CD14-positive monocyte (primary cell): ENCODE measurements around the gene CAMK2A. TPM values are rescaled to one million over a fixed set of nuclear protein-coding genes. Genes with fewer than 3 reads are reported as not detected.

Source experiments
- DNase-seq, 3 donors: peaks; one replicate each; pipeline ENCODE4 v3.0.0-alpha.2; 2011 to 2022
- H2AFZ ChIP-seq: 2 replicates; pipeline ENCODE4 v1.6.0; 2012; ENCODE audit warnings: mild to moderate bottlenecking, low read depth, low read length, inconsistent platforms; ENCODE audit not compliant: insufficient read depth, poor library complexity, severe bottlenecking
- H3K27ac ChIP-seq, 2 donors: 1 replicate in 1 of 2; 2 replicates in 1 of 2; pipeline ENCODE4 v1.5.1; 2012 to 2013; ENCODE audit warnings: low read length in 2 of 2, control low read depth in 1 of 2, inconsistent platforms in 1 of 2, low read depth in 1 of 2, mild to moderate bottlenecking in 1 of 2
- H3K27me3 ChIP-seq, 2 donors: one replicate each; pipeline versions ENCODE4 v1.6.0 to v1.6.1; 2011 to 2013; ENCODE audit warnings: low read length in 2 of 2; ENCODE audit not compliant: control insufficient read depth in 2 of 2, insufficient read depth in 2 of 2
- H3K36me3 ChIP-seq, 2 donors: replicated peaks in 1 of 2; 1 replicate in 1 of 2; 2 replicates in 1 of 2; pipeline versions ENCODE4 v1.5.1 to v1.6.1; 2012 to 2013; ENCODE audit warnings: low read length in 2 of 2, control low read depth in 1 of 2, inconsistent platforms in 1 of 2, mild to moderate bottlenecking in 1 of 2; ENCODE audit not compliant: insufficient read depth in 2 of 2, control insufficient read depth in 1 of 2
- H3K4me1 ChIP-seq, 2 donors: 1 replicate in 1 of 2; 2 replicates in 1 of 2; pipeline versions ENCODE4 v1.5.1 to v1.6.1; 2012 to 2013; ENCODE audit warnings: low read length in 2 of 2, control low read depth in 1 of 2, inconsistent platforms in 1 of 2, mild to moderate bottlenecking in 1 of 2, moderate library complexity in 1 of 2; ENCODE audit not compliant: insufficient read depth in 2 of 2, control insufficient read depth in 1 of 2
- H3K4me2 ChIP-seq: replicated peaks from 2 replicates; pipeline ENCODE3; 2012; ENCODE audit warnings: low read length, moderate library complexity, mild to moderate bottlenecking; ENCODE audit not compliant: poor library complexity, severe bottlenecking; ENCODE audit errors: extremely low read depth
- H3K4me3 ChIP-seq, 3 experiments: fragments of 200-600 bp in 1 of 3; sonication (generic) in 1 of 3; replicated peaks in 1 of 3; 1 replicate in 2 of 3; 2 replicates in 1 of 3; pipeline ENCODE4 v1.5.1; 2011 to 2013; ENCODE audit warnings: low read length in 3 of 3, mild to moderate bottlenecking in 3 of 3, control low read depth in 2 of 3, low read depth in 2 of 3, inconsistent platforms in 1 of 3, moderate library complexity in 1 of 3
- H3K79me2 ChIP-seq: 2 replicates; pipeline ENCODE4 v1.6.0; 2012; ENCODE audit warnings: mild to moderate bottlenecking, control low read depth, inconsistent platforms, low read length, moderate library complexity; ENCODE audit not compliant: insufficient read depth
- H3K9ac ChIP-seq: 2 replicates; pipeline ENCODE4 v1.6.0; 2017; ENCODE audit warnings: low read length, mild to moderate bottlenecking; ENCODE audit not compliant: insufficient read depth, poor library complexity, severe bottlenecking
- H3K9me3 ChIP-seq, 2 donors: replicated peaks in 1 of 2; 1 replicate in 1 of 2; 2 replicates in 1 of 2; pipeline versions ENCODE4 v1.5.1 to v1.6.1; 2012 to 2013; ENCODE audit warnings: low read length in 2 of 2, control low read depth in 1 of 2; ENCODE audit not compliant: control insufficient read depth in 1 of 2, insufficient read depth in 1 of 2
- H4K20me1 ChIP-seq: 2 replicates; pipeline ENCODE4 v1.6.0; 2012; ENCODE audit warnings: mild to moderate bottlenecking, low read length, control low read depth, moderate library complexity; ENCODE audit not compliant: insufficient read depth
- H3K27ac Mint-ChIP-seq, 7 donors: one replicate each; pipeline ENCODE4 v1.8.0; 2020; ENCODE audit warnings: mild to moderate bottlenecking in 7 of 7, mixed read lengths in 7 of 7, moderate library complexity in 6 of 7, inconsistent platforms in 2 of 7
- H3K27me3 Mint-ChIP-seq, 3 donors: one replicate each; pipeline ENCODE4 v1.8.0; 2021 to 2022; ENCODE audit warnings: low read depth in 3 of 3, mild to moderate bottlenecking in 3 of 3, mixed read lengths in 3 of 3, moderate library complexity in 3 of 3, inconsistent platforms in 1 of 3
- H3K36me3 Mint-ChIP-seq, 2 donors: one replicate each; pipeline ENCODE4 v1.8.0; 2020; ENCODE audit warnings: mixed read lengths in 2 of 2, inconsistent platforms in 1 of 2, mild to moderate bottlenecking in 1 of 2
- H3K4me1 Mint-ChIP-seq: one replicate; pipeline ENCODE4 v1.8.0; 2020; ENCODE audit warnings: mild to moderate bottlenecking, mixed read lengths
- H3K4me3 Mint-ChIP-seq, 2 donors: one replicate each; pipeline ENCODE4 v1.8.0; 2020; ENCODE audit warnings: mild to moderate bottlenecking in 2 of 2, mixed read lengths in 2 of 2, moderate library complexity in 1 of 2
- H3K9me3 Mint-ChIP-seq, 7 donors: one replicate each; pipeline ENCODE4 v1.8.0; 2020 to 2022; ENCODE audit warnings: mixed read lengths in 7 of 7, mild to moderate bottlenecking in 6 of 7, moderate library complexity in 6 of 7, inconsistent platforms in 2 of 7
- WGBS: methylation state at CpG from one replicate; pipeline ENCODE4 v1.1.5; 2013; ENCODE audit warnings: missing lambda C conversion rate; ENCODE audit not compliant: insufficient coverage; 5-methylcytosine and 5-hydroxymethylcytosine counted together
- intact Hi-C, 2 donors: fragments of 100-400 bp; cut with micrococcal nuclease; formaldehyde crosslinking; loops; one replicate each; pipeline versions ENCODE4 v1.15.0 to v1.15.1; 2023
- polyA plus RNA-seq, 3 donors: library from polyadenylated mRNA; depleted of rRNA in 1 of 3; unstranded in 2 of 3; stranded (reverse) in 1 of 3; fragments of 300-500 nt in 2 of 3; fragments of >200 nt in 1 of 3; fragmentation: Illumina TruSeq in 2 of 3; gene quantifications; 1 replicate in 2 of 3; 2 replicates in 1 of 3; pipeline ENCODE4 v1.2.3, GENCODE V29; 2012 to 2021
- TF ChIP-seq, protein P1 (sequence below): fragments of 200-600 bp; IDR thresholded peaks from one replicate; pipeline ENCODE4 v1.8.0; 2022; ENCODE audit warnings: antibody characterized with exemption, mild to moderate bottlenecking

Gene CAMK2A
- polyA plus RNA-seq, 3 donors = not detected

DNA sequence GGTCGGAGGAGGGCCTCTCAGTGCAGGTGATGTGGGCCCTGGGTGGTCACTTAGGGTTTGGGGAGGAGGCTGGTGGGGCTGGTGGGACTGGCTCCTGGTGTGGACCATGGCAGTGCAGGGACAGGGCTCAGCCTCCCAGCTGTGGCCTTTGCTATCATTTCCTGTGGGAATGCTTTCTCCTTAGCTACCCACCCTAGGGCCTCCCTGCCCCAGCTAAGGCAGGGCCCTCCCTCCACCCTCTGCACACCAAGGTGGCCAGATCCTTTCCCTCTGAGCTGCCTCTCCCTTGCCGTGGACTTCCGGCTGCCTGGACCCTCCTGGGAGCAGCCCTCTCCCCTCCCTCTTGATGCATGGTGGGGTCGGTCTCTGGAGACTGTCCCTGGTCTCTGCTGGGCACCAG lies 35.9 kb upstream of the CAMK2A start:
- TF ChIP-seq, protein P1, sequence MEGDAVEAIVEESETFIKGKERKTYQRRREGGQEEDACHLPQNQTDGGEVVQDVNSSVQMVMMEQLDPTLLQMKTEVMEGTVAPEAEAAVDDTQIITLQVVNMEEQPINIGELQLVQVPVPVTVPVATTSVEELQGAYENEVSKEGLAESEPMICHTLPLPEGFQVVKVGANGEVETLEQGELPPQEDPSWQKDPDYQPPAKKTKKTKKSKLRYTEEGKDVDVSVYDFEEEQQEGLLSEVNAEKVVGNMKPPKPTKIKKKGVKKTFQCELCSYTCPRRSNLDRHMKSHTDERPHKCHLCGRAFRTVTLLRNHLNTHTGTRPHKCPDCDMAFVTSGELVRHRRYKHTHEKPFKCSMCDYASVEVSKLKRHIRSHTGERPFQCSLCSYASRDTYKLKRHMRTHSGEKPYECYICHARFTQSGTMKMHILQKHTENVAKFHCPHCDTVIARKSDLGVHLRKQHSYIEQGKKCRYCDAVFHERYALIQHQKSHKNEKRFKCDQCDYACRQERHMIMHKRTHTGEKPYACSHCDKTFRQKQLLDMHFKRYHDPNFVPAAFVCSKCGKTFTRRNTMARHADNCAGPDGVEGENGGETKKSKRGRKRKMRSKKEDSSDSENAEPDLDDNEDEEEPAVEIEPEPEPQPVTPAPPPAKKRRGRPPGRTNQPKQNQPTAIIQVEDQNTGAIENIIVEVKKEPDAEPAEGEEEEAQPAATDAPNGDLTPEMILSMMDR = no peak
- no peak overlapping the region for H3K27ac ChIP-seq
- no peak overlapping the region for H3K9ac ChIP-seq
- WGBS = 88% methylated on average over 2 of the region's 4 CpGs
- Mint-ChIP-seq H3K9me3 (peaks cover 0 to 1% (median 0%) of the 10 kb centered on the region in 7 donors), H3K27ac (peak overlapping the region in 1 of 7 donors; percentile 33), H3K4me3 (no peak overlapping the region), H3K4me1 (peaks cover 5% of the 10 kb centered on the region), H3K36me3 (no peaks in the 10 kb centered on the region), H3K27me3 (peaks cover 0 to 4% (median 2%) of the 10 kb centered on the region in 3 donors)
- DNase-seq = no peak
- H3K9me3 ChIP-seq = no peaks in the 10 kb centered on the region
- H4K20me1 ChIP-seq = no peaks in the 10 kb centered on the region
- H2AFZ ChIP-seq = no peak overlapping the region
- intact Hi-C loops = no loop called here
- no peak overlapping the region for H3K4me3 ChIP-seq
- no peaks in the 10 kb centered on the region for H3K79me2 ChIP-seq
- H3K27me3 ChIP-seq = no peaks in the 10 kb centered on the region
- H3K4me1 ChIP-seq = no peaks in the 10 kb centered on the region
- H3K4me2 ChIP-seq = no peak overlapping the region
- H3K36me3 ChIP-seq = no peaks in the 10 kb centered on the region

DNA sequence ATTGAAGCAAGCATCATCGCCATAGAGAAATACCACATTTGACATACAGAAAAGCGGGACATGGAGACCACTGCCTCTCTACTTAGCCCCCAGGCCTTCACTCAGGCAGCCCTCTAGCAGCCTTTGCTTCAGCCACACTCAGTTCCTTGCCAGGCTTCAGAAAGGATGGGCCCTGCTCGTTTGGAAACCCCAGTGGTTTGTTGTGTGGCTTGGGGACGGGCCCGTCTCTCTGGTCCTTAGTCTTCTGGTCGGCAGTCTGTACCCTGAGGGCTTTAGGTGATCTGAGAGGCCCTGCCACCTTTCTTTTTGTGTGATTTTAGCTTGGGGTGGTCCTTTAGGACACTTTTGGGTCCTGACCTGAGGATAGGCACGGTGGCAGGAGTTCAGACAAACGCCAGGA lies 34.2 kb upstream of the CAMK2A start:
- intact Hi-C loops = no loop called here
- no peaks in the 10 kb centered on the region for H3K4me1 ChIP-seq
- peaks cover 1% of the 10 kb centered on the region for H3K4me1 Mint-ChIP-seq
- H3K79me2 ChIP-seq = no peaks in the 10 kb centered on the region
- TF ChIP-seq, protein P1 = no peak
- H3K27ac ChIP-seq = no peak overlapping the region
- WGBS = 83% methylated on average over 7 of the region's 8 CpGs
- H3K9me3 Mint-ChIP-seq = peaks cover 0 to 1% (median 0%) of the 10 kb centered on the region in 7 donors
- no peak overlapping the region for H3K27ac Mint-ChIP-seq
- H3K27me3 ChIP-seq = no peaks in the 10 kb centered on the region
- no peak overlapping the region for H3K4me3 Mint-ChIP-seq
- H3K9ac ChIP-seq = no peak overlapping the region
- H3K36me3 ChIP-seq = no peaks in the 10 kb centered on the region
- H3K4me3 ChIP-seq = no peak overlapping the region
- H3K9me3 ChIP-seq = no peaks in the 10 kb centered on the region
- no peak overlapping the region for H2AFZ ChIP-seq
- H4K20me1 ChIP-seq = no peaks in the 10 kb centered on the region
- no peak for DNase-seq
- no peaks in the 10 kb centered on the region for H3K36me3 Mint-ChIP-seq
- no peak overlapping the region for H3K4me2 ChIP-seq
- H3K27me3 Mint-ChIP-seq = peaks cover 0 to 2% (median 2%) of the 10 kb centered on the region in 3 donors
